HepG2 (cell line): ENCODE measurements around the gene RXFP2. TPM values are rescaled to one million over a fixed set of nuclear protein-coding genes. Genes with fewer than 3 reads are reported as not detected.

ENCODE experiments used
- CREB3 ChIP-seq: sonication (generic); formaldehyde crosslinking; IDR thresholded peaks from 2 replicates; pipeline ENCODE4 v1.5.0; 2020; ENCODE audit warnings: missing genetic modification reagents
- ZBTB40 ChIP-seq, 2 experiments: fragments of 450-650 bp in 1 of 2; sonication (generic) in 1 of 2; formaldehyde crosslinking in 1 of 2; IDR thresholded peaks; 2 replicates each; pipeline versions ENCODE4 v1.6.1 to v1.8.0; 2016 to 2022; ENCODE audit warnings: antibody characterized with exemption in 1 of 2, mild to moderate bottlenecking in 1 of 2, missing genetic modification reagents in 1 of 2
- polyA plus RNA-seq, 8 experiments: library from polyadenylated mRNA; depleted of rRNA in 3 of 8; stranded (reverse) in 7 of 8; unstranded in 1 of 8; fragments of >200 nt; fragmentation: Illumina TruSeq in 4 of 8; extraction: Trizol in 4 of 8; gene quantifications; 2 replicates each; pipeline versions ENCODE4 v1.2.1 to v1.2.3, GENCODE V29; 2011 to 2016; ENCODE audit warnings: low read depth in 4 of 8, missing spikeins in 1 of 8, mixed read lengths in 1 of 8; ENCODE audit not compliant: insufficient read depth in 1 of 8
- total RNA-seq, 5 experiments: library from RNA; depleted of rRNA; stranded (reverse); fragments of >200 nt; fragmentation: Illumina TruSeq; extraction: Trizol; gene quantifications; 2 replicates each; pipeline ENCODE4 v1.2.3, GENCODE V29; 2016; ENCODE audit warnings: low read depth in 1 of 5

The RXFP2 gene
- total and polyA plus RNA-seq, 2 of the 13 experiments (the other 11 are each of a cell fraction or from before 2014, with no cell fraction given), result not detected

GRCh38 chr13:31827707-31828106, 88.4 kb downstream of the RXFP2 start (continued):
- TF ChIP-seq ZBTB40 (IDR thresholded peaks at IDR 0.05) (no peak), ZBTB40 (CRISPR knock-in tag; IDR thresholded peaks at IDR 0.05) (no peak), CREB3 (CRISPR knock-in tag) (no peak)
